Mesothelial cell of epicardium (in vitro differentiated cells): ENCODE data around the gene OGA. TPM values are rescaled to one million over a fixed set of nuclear protein-coding genes. Genes with fewer than 3 reads are reported as not detected.

ENCODE experiments used
- DNase-seq, 2 experiments: peaks; one replicate each; pipeline ENCODE4 v3.0.0; 2021; ENCODE audit warnings: low spot score in 2 of 2; ENCODE audit not compliant: unreplicated experiment in 2 of 2
- H3K27ac Mint-ChIP-seq: 2 replicates; pipeline ENCODE4 v1.8.0; 2021; ENCODE audit warnings: mixed read lengths
- H3K27me3 Mint-ChIP-seq: 2 replicates; pipeline ENCODE4 v1.8.0; 2021; ENCODE audit warnings: low read depth, mixed read lengths
- H3K36me3 Mint-ChIP-seq: 2 replicates; pipeline ENCODE4 v1.8.0; 2021; ENCODE audit warnings: mixed read lengths
- H3K4me1 Mint-ChIP-seq: 2 replicates; pipeline ENCODE4 v1.8.0; 2021; ENCODE audit warnings: mixed read lengths
- H3K4me3 Mint-ChIP-seq: 2 replicates; pipeline ENCODE4 v1.8.0; 2021; ENCODE audit warnings: mild to moderate bottlenecking, moderate library complexity, mixed read lengths
- H3K9me3 Mint-ChIP-seq: 2 replicates; pipeline ENCODE4 v1.8.0; 2021; ENCODE audit warnings: mixed read lengths
- CTCF ChIP-seq: fragments of 200-600 bp; sonication (generic); IDR thresholded peaks from one replicate; pipeline ENCODE4 v1.5.0; 2021; ENCODE audit warnings: antibody characterized with exemption; ENCODE audit not compliant: unreplicated experiment
- total RNA-seq: library from RNA; stranded (reverse); gene quantifications from 3 replicates; pipeline ENCODE4 v1.2.1, GENCODE V29; 2021

The OGA gene
- total RNA-seq, 1 donor from 2014 or later = 168 TPM

- Mint-ChIP-seq H3K27me3 (no peaks in the 10 kb centered on the region), H3K27ac (no peak overlapping the region), H3K4me1 (peaks cover 30% of the 10 kb centered on the region), H3K36me3 (peaks cover 14% of the 10 kb centered on the region), H3K4me3 (no peak overlapping the region), H3K9me3 (no peaks in the 10 kb centered on the region)
- no peak for TF ChIP-seq CTCF
- DNase-seq = no peak
Measured at GRCh38 chr10:101812606-101813005, 5.6 kb downstream of the OGA start.

- H3K4me3 Mint-ChIP-seq = no peak overlapping the region
- no peak for DNase-seq
- H3K9me3 Mint-ChIP-seq = no peaks in the 10 kb centered on the region
- H3K27ac Mint-ChIP-seq = no peak overlapping the region
- TF ChIP-seq CTCF = no peak
- peaks cover 30% of the 10 kb centered on the region for H3K36me3 Mint-ChIP-seq
- H3K4me1 Mint-ChIP-seq = no peaks in the 10 kb centered on the region
- H3K27me3 Mint-ChIP-seq = no peaks in the 10 kb centered on the region
Measured at GRCh38 chr10:101807158-101807557, 11.1 kb downstream of the OGA start.

- Mint-ChIP-seq H3K9me3 (no peaks in the 10 kb centered on the region), H3K4me1 (no peaks in the 10 kb centered on the region), H3K27me3 (no peaks in the 10 kb centered on the region), H3K36me3 (peaks cover 39% of the 10 kb centered on the region), H3K27ac (no peak overlapping the region), H3K4me3 (no peak overlapping the region)
- TF ChIP-seq CTCF = no peak
- no peak for DNase-seq
Measured at GRCh38 chr10:101803511-101803910, 14.7 kb downstream of the OGA start.

- no peaks in the 10 kb centered on the region for H3K27me3 Mint-ChIP-seq
- H3K36me3 Mint-ChIP-seq = peaks cover 44% of the 10 kb centered on the region
- peak overlapping the region; percentile 30 for H3K27ac Mint-ChIP-seq
- no peaks in the 10 kb centered on the region for H3K9me3 Mint-ChIP-seq
- H3K4me3 Mint-ChIP-seq = no peak overlapping the region
- H3K4me1 Mint-ChIP-seq = no peaks in the 10 kb centered on the region
- TF ChIP-seq CTCF = no peak
- no peak for DNase-seq
Measured at GRCh38 chr10:101797403-101798059, 20.7 kb downstream of the OGA start.

- no peaks in the 10 kb centered on the region for H3K4me1 Mint-ChIP-seq
Measured at GRCh38 chr10:101793526-101793925, 24.7 kb downstream of the OGA start.

More at GRCh38 chr10:101793526-101793925, 24.7 kb downstream of the OGA start:
- H3K4me3 Mint-ChIP-seq = no peak overlapping the region
- H3K27me3 Mint-ChIP-seq = no peaks in the 10 kb centered on the region
- H3K9me3 Mint-ChIP-seq = no peaks in the 10 kb centered on the region
- peaks cover 34% of the 10 kb centered on the region for H3K36me3 Mint-ChIP-seq
- no peak overlapping the region for H3K27ac Mint-ChIP-seq
- no peak for TF ChIP-seq CTCF
- no peak for DNase-seq
